NCI-H2029 (cell line): Measurements from ENCODE around the gene RNF212.

Source experiments
- DNase-seq: peaks from one replicate; lab custom pipeline; 2025; lab: John Stamatoyannopoulos, UW

RNF212 gene

DNA sequence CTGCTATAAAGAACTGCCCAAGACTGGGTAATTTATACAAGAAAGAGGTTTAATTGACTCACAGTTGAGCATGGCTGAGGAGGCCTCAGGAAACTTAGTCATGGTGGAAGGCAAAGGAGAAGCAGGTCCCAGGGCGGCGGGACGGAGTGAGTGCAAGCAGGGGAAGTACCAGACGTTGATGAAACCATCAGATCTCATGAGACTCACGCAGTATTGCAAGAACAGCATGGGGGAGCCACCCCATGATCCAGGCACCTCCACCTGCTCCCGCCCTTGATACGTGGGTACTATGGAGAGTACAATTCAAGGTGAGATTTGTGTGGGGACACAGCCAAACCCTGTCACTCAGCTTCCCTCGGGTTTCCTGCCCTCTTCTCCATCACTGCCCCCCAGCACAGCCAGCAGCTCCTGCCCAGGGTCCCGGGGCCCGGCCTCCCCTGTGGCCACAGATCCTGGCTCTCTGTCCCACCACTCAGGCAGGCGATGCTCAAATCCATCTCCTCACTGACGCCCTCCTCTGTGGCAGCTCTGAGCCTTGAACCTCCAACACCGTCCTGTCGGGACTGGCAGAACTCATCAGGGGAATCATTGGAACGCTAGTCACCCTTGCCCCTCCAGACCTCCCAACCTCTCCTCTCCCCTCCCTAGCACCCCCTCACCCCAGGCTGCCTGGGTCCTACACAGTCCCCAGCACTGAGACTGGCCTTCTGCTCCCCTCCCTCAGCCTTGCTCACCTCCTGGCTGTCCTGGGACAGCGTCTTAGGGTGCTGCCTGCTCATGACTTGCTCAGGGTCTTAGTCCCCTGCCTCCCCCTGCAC lies 64.4 kb downstream of the RNF212 start:
- no peak for DNase-seq

DNA sequence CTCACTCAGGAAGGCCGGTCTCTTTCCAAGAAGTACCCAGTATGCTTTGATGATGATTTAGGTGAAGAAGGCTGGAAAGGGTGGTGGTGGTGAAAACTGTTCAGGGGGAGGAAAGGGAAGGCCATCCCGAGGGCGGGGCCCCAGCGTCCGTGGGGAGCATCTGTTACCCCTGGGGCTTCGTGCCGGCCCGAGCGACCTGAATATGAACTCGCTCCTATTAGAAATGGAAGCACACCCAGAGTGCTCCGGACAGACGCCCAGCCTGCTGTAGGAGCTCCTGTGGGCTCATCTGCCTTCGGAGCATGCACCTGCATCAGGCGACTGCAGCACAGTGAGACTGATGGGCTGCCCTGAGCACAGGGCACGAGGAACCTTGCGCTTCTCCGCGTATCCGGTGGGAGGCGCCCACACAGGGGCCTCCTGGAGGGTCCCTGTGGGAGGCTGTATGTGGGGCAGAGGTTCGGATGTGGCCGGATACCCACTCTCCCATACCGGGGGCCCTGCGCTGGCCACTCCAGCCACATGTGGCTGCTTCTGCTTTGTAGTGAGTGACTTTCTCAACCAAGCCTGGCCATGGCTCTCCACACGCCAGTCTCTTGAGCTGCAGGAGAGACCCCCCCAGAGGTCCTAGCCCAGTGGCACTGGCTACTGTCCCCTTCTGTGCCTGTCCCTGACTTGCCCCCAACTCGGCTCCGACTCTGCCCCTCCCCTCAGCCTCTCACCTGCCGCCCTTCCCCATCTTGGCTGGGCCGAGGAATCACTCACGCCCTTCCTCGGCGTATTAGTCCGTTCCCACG lies 65.2 kb downstream of the RNF212 start:
- DNase-seq, result no peak

DNA sequence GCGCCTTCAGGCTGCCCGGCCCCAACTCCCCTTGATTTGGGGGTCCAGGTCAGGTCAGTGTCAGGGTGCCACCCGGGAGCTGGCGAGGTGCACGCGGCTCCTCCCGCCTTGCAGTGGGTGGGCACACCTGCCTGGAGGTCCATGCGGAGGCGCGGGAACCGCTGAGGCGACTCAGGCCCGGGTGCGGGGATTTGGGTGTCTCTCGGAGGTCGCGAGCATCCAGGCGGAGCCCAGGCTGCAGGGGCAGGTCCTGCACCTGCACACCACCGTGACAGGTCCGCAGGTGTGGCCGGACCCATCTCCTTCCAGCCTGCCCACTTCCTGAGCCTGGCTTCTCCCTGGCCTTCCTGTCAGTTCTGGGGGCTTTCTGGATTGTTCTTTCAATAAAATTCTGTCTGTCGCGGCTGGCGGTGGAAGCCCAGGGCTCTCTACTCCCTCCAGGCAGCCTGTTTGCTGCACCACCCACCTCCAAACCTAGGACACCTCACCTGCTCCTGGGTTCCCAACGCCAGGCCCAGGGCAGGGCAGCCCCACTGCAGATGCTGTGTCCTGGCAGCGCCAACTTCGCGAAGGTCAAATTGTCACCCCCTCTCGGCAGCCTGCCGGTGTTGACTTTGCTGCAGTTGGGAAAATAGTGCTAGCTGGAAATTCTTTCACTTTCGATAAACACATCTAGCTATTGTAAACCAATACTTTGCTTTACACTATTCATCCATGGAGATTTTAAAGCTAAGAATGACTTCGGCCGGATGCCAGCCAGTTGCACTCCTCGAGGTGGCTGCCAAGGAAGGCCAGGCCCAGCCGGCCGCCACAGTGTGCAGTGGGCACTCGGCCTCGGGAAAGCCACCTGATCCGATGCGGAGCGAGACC lies 66.0 kb downstream of the RNF212 start:
- no peak for DNase-seq

DNA sequence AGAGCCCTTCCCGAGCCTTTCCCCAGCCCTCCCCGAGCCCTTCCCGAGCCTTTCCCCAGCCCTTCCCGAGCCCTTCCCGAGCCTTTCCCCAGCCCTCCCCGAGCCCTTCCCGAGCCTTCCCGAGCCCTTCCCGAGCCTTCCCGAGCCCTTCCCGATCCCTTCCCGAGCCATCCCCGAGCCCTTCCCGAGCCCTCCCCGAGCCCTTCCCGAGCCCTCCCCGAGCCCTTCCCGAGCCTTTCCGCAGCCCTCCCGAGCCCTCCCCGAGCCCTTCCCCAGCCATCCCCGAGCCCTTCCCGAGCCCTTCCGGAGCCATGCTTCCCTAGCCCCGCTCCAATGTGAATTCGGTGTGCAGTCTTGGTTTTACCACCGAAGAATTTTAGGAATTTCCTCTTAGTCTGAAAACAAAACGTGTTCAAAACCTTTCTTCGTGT lies 66.8 kb downstream of the RNF212 start:
- DNase-seq, result peak; percentile 57

- DNase-seq, result no peak
These were observed 67.7 kb downstream of the RNF212 start for GRCh38 chr4:1045595-1046201.

GRCh38 chr4:1045193-1045594 lies 68.2 kb downstream of the RNF212 start:
- no peak for DNase-seq

DNA sequence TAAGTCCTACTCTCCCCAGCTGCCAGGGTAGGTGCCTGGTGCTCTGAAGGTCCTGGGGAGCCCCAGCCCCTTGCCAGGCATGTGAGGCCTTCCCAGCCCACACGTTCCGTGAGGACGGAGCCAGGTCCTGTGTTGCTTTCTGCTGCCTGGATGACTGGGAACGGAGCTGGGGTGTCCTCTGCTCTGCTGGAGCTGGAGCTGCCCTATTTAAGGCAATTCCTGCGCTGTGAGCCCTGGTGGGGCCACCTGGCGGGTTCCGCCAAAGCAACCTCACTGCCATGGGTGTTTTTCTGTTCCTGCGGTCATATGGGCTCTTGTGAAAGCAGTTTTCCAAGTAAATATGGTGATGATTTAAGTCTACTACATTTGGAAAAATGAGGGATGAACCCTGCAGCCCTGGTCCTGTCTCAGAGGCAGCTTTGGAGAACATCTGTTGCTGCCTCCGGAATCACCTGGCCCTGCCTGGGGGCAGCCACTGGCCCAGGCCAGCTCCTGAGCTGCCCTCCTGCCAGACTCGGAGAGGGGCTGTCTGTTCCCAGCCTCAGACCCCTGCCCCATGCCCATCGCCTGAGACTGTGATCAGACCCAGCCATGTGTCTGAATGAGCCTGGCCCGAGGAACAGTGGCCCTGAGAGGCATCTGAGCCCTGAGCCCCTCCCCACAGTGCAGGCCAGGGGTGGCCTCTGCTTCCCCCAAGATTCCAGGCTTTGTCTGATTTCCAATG lies 68.7 kb downstream of the RNF212 start:
- DNase-seq, result no peak

DNA sequence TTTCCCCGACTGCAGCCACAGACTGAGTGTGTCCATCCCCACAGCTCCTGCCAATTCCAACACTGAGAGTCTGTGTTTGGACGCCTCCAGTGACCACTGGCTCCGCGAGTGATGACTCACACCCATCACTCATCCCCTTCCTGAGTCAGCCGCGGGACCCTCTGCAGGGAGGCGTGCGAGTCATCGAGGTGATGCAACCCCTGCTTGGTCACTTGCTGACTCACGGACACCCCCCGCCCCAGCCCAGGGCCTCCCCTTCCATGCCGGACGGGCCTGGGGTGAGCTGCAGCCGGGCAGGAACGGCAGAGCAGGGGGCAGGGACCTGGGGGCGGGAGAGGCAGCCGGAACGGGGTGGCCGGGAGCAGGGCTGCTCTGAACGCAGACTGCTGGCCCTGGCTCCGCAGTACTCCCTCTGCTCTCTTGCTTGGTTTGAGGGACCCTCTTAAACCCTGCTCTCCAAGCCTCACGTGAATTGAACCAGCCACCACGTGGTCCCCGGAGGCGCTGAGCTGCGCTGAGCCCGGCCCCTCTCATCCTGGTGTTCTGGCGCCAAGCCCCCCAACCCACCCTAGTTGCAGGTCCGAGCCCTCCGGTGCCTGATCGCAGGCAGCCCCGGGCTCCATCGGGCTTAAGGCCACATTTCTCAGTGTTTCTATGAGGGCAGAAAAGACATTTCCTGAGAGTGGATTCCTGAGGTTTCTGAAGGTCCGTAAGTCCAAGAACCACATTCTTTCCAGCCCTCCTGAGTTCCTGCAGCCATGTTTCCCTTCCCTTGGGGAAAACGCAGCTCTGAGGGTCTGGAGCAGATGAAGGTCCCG lies 69.5 kb downstream of the RNF212 start:
- no peak for DNase-seq

DNA sequence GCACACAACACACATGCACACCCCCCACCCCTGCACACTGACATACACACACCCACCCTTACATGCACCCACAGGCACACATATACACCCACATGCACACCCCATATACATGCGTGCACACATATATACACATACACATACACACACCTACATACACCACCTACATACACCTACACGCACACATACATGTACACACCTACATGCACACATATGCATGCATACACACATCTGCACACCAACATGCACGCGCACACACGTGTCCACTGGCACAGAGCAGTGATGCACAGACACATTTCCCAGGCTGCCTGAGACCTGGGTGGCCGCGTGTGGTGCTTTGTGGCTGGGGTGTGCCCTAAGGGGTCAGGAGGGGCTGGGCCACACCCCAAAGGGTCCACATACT lies 70.2 kb downstream of the RNF212 start:
- no peak for DNase-seq

GRCh38 chr4:1042352-1043055 lies 70.9 kb downstream of the RNF212 start:
- DNase-seq, result no peak

DNA sequence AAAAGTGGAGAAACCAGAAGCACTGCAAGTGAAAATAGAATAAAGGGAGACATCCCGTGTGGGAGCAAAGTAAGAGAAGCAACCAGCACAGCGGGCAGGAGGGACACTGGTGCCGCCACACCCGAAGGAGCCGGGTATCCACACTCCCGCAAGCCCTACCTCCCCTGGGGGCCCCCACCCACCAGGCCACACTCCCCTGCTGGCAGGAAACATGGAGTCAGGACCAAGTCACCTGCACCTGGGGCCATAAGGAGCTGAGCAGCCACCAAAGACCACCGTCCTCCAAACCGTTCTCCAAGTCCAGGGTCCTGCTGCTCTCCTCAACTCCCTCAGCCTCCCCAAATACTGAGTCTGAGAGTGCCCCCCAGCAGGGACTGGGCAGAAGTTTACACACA lies 71.4 kb downstream of the RNF212 start:
- DNase-seq, result no peak

DNA sequence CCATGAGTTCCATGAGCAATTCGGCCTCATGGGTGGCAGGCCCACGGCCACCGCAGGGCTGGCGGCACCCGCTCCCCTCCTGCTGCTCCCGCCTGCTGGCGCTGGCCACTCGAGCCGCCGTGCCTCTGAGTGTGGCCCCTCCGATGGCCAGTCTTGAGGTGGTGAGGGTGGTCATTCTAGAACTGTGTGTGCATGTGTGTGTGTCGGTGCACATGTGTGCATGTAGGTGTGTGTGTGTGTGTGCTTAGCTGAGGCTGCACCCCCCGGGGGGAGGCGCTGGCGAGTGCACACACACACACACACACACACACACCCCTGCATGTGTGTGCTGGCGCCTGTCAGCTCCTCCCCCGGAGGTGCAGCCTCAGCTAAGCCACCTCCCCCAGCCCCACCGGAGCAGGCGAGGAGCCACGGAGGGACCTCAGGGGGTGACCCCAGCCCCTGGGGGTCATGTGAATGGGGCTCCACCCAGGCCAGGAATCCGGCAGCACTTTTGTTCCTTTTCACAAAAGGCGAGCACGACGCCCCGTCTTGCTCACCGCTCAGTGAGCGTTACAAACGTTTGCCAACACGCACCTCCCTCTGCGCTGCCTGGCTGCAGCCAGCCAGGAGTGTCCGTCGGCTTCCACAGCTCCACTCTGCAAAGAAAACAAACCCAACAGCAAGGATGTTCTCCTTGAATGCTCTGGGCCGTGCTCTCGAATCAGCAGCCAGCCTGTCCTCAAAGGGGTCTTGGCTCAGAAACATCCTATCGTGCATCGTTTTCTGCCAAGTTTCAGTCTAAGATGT lies 72.0 kb downstream of the RNF212 start:
- DNase-seq, result no peak

GRCh38 chr4:1040344-1041146 lies 72.8 kb downstream of the RNF212 start:
- no peak for DNase-seq

GRCh38 chr4:1039493-1040343 lies 73.6 kb downstream of the RNF212 start:
- DNase-seq, result peak; percentile 19

DNA sequence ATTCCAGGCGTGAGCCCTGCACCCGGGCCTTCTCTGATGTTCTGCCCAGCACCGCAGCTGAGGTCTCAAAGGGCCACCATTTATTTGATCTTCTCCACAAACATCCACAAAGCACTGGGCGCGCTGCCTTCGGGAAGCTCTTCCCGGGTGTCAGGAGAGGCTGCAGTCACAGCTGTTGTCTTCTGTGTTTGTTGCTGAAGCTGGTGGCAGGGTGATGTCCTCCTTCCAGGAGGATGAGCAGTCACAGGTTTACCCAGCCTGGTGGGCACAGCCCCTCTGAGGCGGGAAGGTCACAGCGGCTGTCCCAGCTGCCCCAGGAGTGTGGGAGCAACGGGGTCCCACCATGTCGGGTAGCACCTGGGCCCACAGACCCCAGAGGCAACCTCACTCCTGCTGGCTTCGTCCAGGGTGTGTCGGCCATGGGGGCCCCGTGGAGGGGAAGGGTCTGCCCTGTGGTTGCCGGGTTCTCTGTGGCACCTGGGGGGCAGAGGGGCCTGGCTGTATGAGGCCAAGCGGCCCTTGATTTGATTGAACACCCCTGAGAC lies 74.3 kb downstream of the RNF212 start:
- no peak for DNase-seq

GRCh38 chr4:1036976-1037810 lies 76.2 kb downstream of the RNF212 start:
- no peak for DNase-seq
